Measurements from ENCODE around the gene COL27A1.

- TF ChIP-seq CTCF (IDR thresholded peaks at IDR 0.05; ENCODE audit: extremely low read depth in 1 of 2, insufficient read depth in 1 of 2, low read depth in 1 of 2, low read length in 2 of 2) (no peak), EZH2 (IDR thresholded peaks at IDR 0.05; ENCODE audit: borderline replicate concordance, low read depth, low read length, severe bottlenecking) (peak; percentile 45), POLR2A (IDR thresholded peaks at IDR 0.05; ENCODE audit: low read depth, low read length) (no peak)
Observed at GRCh38 chr9:114112778-114113584, 42.4 kb upstream of the COL27A1 start.

Data from endothelial cell of umbilical vein (primary cell).